Measurements from ENCODE around the gene ICA1L.

DNA sequence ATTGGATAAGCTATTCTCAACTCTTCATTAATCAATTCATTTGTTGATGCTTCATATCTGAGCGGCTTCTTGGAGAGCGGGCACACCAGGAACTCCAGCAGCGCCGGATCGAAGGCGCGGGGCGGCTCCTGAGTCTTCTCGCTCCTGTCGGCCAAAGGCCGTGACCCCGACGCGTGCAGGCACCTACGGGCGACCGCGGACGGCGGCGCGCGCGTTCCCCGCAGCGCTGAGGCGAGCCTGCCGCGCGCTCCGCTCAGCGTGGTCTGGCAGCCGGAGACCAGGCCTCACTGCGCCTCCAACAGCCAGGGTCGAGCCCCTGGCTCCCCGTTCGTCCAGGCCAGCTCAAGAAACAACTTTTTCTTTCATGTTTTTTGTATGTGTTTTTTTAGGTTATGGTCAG lies 97.5 kb downstream of the ICA1L start:
- TF ChIP-seq DPF2 (CRISPR knock-in tag; IDR thresholded peaks at IDR 0.05; ENCODE audit: borderline replicate concordance, low read depth) (no peak), PRDM15 (CRISPR knock-in tag; IDR thresholded peaks at IDR 0.05) (no peak), ZBTB8A (CRISPR knock-in tag; IDR thresholded peaks at IDR 0.05; ENCODE audit: borderline replicate concordance, low read depth) (no peak), MXI1 (IDR thresholded peaks at IDR 0.05; ENCODE audit: borderline replicate concordance, low read depth, low read length) (no peak), RAD21 (CRISPR knock-in tag; IDR thresholded peaks at IDR 0.05) (no peak), MED1 (CRISPR knock-in tag; IDR thresholded peaks at IDR 0.05) (no peak), CTCF (CRISPR knock-in tag; IDR thresholded peaks at IDR 0.05) (no peak), TAF1 (CRISPR knock-in tag; IDR thresholded peaks at IDR 0.05) (no peak), EZH2 (conservative IDR thresholded peaks at IDR 0.05; ENCODE audit: low read depth, low read length) (no peak)
- TF ChIP-seq, protein P1, sequence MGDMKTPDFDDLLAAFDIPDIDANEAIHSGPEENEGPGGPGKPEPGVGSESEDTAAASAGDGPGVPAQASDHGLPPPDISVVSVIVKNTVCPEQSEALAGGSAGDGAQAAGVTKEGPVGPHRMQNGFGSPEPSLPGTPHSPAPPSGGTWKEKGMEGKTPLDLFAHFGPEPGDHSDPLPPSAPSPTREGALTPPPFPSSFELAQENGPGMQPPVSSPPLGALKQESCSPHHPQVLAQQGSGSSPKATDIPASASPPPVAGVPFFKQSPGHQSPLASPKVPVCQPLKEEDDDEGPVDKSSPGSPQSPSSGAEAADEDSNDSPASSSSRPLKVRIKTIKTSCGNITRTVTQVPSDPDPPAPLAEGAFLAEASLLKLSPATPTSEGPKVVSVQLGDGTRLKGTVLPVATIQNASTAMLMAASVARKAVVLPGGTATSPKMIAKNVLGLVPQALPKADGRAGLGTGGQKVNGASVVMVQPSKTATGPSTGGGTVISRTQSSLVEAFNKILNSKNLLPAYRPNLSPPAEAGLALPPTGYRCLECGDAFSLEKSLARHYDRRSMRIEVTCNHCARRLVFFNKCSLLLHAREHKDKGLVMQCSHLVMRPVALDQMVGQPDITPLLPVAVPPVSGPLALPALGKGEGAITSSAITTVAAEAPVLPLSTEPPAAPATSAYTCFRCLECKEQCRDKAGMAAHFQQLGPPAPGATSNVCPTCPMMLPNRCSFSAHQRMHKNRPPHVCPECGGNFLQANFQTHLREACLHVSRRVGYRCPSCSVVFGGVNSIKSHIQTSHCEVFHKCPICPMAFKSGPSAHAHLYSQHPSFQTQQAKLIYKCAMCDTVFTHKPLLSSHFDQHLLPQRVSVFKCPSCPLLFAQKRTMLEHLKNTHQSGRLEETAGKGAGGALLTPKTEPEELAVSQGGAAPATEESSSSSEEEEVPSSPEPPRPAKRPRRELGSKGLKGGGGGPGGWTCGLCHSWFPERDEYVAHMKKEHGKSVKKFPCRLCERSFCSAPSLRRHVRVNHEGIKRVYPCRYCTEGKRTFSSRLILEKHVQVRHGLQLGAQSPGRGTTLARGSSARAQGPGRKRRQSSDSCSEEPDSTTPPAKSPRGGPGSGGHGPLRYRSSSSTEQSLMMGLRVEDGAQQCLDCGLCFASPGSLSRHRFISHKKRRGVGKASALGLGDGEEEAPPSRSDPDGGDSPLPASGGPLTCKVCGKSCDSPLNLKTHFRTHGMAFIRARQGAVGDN (CRISPR knock-in tag; IDR thresholded peaks at IDR 0.05): no peak
- TF ChIP-seq, protein P2, sequence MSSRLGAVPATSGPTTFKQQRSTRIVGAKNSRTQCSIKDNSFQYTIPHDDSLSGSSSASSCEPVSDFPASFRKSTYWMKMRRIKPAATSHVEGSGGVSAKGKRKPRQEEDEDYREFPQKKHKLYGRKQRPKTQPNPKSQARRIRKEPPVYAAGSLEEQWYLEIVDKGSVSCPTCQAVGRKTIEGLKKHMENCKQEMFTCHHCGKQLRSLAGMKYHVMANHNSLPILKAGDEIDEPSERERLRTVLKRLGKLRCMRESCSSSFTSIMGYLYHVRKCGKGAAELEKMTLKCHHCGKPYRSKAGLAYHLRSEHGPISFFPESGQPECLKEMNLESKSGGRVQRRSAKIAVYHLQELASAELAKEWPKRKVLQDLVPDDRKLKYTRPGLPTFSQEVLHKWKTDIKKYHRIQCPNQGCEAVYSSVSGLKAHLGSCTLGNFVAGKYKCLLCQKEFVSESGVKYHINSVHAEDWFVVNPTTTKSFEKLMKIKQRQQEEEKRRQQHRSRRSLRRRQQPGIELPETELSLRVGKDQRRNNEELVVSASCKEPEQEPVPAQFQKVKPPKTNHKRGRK (CRISPR knock-in tag; IDR thresholded peaks at IDR 0.05): no peak

All from HepG2 (cell line).